ENCODE data around the gene KAZN. TPM values are rescaled to one million over a fixed set of nuclear protein-coding genes. Genes with fewer than 3 reads are reported as not detected.

KAZN gene
- total and polyA plus RNA-seq, 2 of the 8 experiments (the other 6 are each of a cell fraction or from before 2014, with no cell fraction given): 3.7 to 11.8 TPM

- no peak overlapping the region for H3K4me2 ChIP-seq (ENCODE audit: insufficient read depth in 1 of 2, low read depth in 2 of 2, low read length in 2 of 2)
- H3K23ac ChIP-seq (ENCODE audit: insufficient read length): no peak overlapping the region
- H3K79me2 ChIP-seq (ENCODE audit: control insufficient read depth in 1 of 2, insufficient read depth in 2 of 2, low read length in 2 of 2): no peaks in the 10 kb centered on the region
- 89% methylated on average over 7 of the region's 7 CpGs; no CpG with 5 or more reads in 1 of the 2 experiments for WGBS, 2 experiments (ENCODE audit: extremely low coverage in 1 of 2, insufficient coverage in 1 of 2, insufficient read length in 1 of 2, insufficient replicate concordance in 2 of 2, low coverage in 1 of 2, low lambda C conversion rate in 2 of 2, missing lambda C conversion rate in 1 of 2)
- H3K4me1 ChIP-seq (replicated peaks in 1 of 4; ENCODE audit: control insufficient read depth in 3 of 4, insufficient read depth in 4 of 4, low read length in 3 of 4): 0 out of 7 replicates have a peak, but pooled peaks cover 0 to 3% (median 2%) of the 10 kb centered on the region in 4 experiments
- no peaks in the 10 kb centered on the region; the same call in 1 of the 2 replicates for H3K23me2 ChIP-seq (ENCODE audit: low read depth, low read length)
- ChIA-PET CTCF (ENCODE audit: partially characterized antibody) (interaction anchor here (0.6 kb wide), 1 partner anchor 60 kb away, joined by 4 read pairs; no protein-coding TSS in a partner anchor), POLR2A (ENCODE audit: partially characterized antibody) (no interaction called here)
- H2BK120ac ChIP-seq (replicated peaks; ENCODE audit: low read depth, low read length): no peak overlapping the region
- no peak overlapping the region for H3K14ac ChIP-seq (ENCODE audit: insufficient read length)
- no peaks in the 10 kb centered on the region for H3K79me1 ChIP-seq (ENCODE audit: low read depth, low read length)
- H2BK20ac ChIP-seq (ENCODE audit: low read length): no peak overlapping the region
- H3K27ac ChIP-seq (ENCODE audit: low read depth, low read length): no peak overlapping the region
- no peak overlapping the region for H3K4me3 ChIP-seq (ENCODE audit: extremely low read depth in 1 of 4, insufficient read depth in 2 of 4, low read depth in 3 of 4, low read length in 4 of 4)
- H3K9me3 ChIP-seq (ENCODE audit: insufficient read depth in 2 of 2, low read depth in 1 of 2, low read length in 1 of 2): no peaks in the 10 kb centered on the region
- no peak overlapping the region for H2BK12ac ChIP-seq (ENCODE audit: low read depth, low read length)
- no peak for FAIRE-seq
- H3K56ac ChIP-seq (replicated peaks; ENCODE audit: insufficient read length, low read depth, low read length): no peak overlapping the region
- no peak overlapping the region for H3K4ac ChIP-seq (replicated peaks; ENCODE audit: insufficient read length, low read depth, low read length)
- no peak overlapping the region for H4K8ac ChIP-seq (ENCODE audit: extremely low read depth, insufficient read depth, low read length)
- H2AK5ac ChIP-seq (ENCODE audit: low read depth, low read length): no peak overlapping the region
- no peak overlapping the region for H3K18ac ChIP-seq (ENCODE audit: extremely low read depth, low read length)
- no peak overlapping the region for H3K9ac ChIP-seq (replicated peaks in 1 of 4; ENCODE audit: extremely low read depth in 1 of 4, low read depth in 3 of 4, low read length in 3 of 4)
- no peak overlapping the region for H2AFZ ChIP-seq (ENCODE audit: low read length)
- H4K5ac ChIP-seq (ENCODE audit: insufficient read length, low read depth, low read length): no peak overlapping the region
- no peaks in the 10 kb centered on the region for H3K27me3 ChIP-seq (replicated peaks in 1 of 4; ENCODE audit: control insufficient read depth in 3 of 4, extremely low read depth in 1 of 4, insufficient read depth in 3 of 4, low read length in 3 of 4)
- no peaks in the 10 kb centered on the region for H3K36me3 ChIP-seq (ENCODE audit: control insufficient read depth in 2 of 4, insufficient read depth in 4 of 4, low read length in 3 of 4)
- no peak overlapping the region for H2BK15ac ChIP-seq (ENCODE audit: low read length)
- no peaks in the 10 kb centered on the region for H4K20me1 ChIP-seq (replicated peaks in 1 of 2; ENCODE audit: control insufficient read depth in 1 of 2, insufficient read depth in 2 of 2, low read length in 2 of 2)
- DNase-seq (ENCODE audit: low read depth in 1 of 2, low spot score in 2 of 2): no peak
- H4K91ac ChIP-seq (replicated peaks; ENCODE audit: insufficient read length, low read length): no peak overlapping the region
- H2BK5ac ChIP-seq (ENCODE audit: low read depth, low read length): no peak overlapping the region
- no peak for TF ChIP-seq TAF7 (optimal IDR thresholded peaks at IDR 0.05; ENCODE audit: borderline replicate concordance, low read depth, low read length)
- no peak for TF ChIP-seq GTF2F1 (IDR thresholded peaks at IDR 0.05; ENCODE audit: borderline replicate concordance, low read depth, low read length)
- TF ChIP-seq CEBPB (IDR thresholded peaks at IDR 0.05; ENCODE audit: low read depth, low read length): no peak
- TF ChIP-seq GABPA (IDR thresholded peaks at IDR 0.05; ENCODE audit: borderline replicate concordance, insufficient read depth, low read length): no peak
- TF ChIP-seq PHF8 (conservative IDR thresholded peaks at IDR 0.05; ENCODE audit: low read depth, low read length): no peak
- no peak for TF ChIP-seq EZH2 (IDR thresholded peaks at IDR 0.05; ENCODE audit: low read depth, low read length, severe bottlenecking)
- TF ChIP-seq E2F6 (IDR thresholded peaks at IDR 0.05): no peak
- no peak for TF ChIP-seq ASH2L (IDR thresholded peaks at IDR 0.05; ENCODE audit: low read length)
- TF ChIP-seq POLR2A (IDR thresholded peaks at IDR 0.05; ENCODE audit: control extremely low read depth in 1 of 2, low read depth in 2 of 2, low read length in 2 of 2): no peak
- no peak for TF ChIP-seq CTCF (IDR thresholded peaks at IDR 0.05; ENCODE audit: control extremely low read depth in 1 of 3, insufficient read depth in 1 of 3, low read depth in 1 of 3, low read length in 3 of 3)
- no peak for TF ChIP-seq POLR2AphosphoS5 (IDR thresholded peaks at IDR 0.05; ENCODE audit: low read depth, low read length)
- TF ChIP-seq CHD2 (IDR thresholded peaks at IDR 0.05; ENCODE audit: low read length): no peak
Measured at GRCh38 chr1:14655385-14655784, 56.9 kb downstream of the KAZN start.
